ENCODE measurements around the gene PDLIM4. TPM values are rescaled to one million over a fixed set of nuclear protein-coding genes. Genes with fewer than 3 reads are reported as not detected.

PDLIM4 gene, protein sequence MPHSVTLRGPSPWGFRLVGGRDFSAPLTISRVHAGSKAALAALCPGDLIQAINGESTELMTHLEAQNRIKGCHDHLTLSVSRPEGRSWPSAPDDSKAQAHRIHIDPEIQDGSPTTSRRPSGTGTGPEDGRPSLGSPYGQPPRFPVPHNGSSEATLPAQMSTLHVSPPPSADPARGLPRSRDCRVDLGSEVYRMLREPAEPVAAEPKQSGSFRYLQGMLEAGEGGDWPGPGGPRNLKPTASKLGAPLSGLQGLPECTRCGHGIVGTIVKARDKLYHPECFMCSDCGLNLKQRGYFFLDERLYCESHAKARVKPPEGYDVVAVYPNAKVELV
- 10 to 100 TPM; 13.7 to 59.9 TPM for total RNA-seq

DNA sequence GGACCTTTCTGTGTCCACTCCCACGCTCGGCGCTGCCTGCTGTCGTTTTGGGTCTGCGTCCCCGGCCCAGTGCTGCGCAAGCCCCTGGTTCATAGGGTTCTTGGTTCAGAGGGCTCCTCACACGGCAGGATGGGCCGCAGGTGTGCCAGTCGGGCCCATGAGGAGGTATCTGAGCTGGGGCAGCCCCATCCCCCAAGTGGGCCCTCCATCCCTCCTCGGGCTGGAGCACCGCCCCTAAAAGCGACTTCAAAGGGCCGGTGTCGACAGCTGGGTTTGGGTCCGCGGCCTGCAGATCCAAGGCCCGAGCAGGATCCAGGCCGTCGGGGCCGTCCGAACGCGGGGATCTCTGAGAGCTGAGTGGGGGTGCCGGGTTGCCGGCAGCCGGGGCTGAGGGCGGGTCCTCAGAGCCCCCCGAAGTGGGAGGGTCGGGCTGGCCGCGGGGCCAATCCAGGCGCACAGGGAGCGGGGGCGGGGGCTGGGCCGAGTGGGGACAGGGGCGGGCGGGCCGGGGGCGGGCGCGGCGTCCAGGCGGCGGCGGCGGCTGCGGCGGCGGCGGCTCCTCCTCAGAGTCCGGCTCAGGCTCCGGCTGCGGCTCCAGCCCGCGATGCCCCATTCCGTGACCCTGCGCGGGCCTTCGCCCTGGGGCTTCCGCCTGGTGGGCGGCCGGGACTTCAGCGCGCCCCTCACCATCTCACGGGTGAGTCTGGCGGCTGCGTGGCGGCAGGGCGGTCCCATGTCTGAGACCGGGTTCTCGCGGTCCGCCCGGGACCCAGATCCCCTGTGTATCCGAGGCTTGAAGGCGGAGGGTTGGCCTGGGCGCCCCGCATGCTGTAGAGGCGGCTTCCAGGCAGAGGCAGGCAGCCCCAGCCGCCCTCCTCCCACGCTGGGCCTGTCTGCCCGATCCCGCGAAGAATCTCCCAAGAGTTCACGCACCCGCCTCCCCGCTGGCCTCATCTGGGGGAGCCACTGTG lies at the start of gene PDLIM4:
Gene PDLIM4 (plus strand): TSS at position 566 of the 971 bp plus-strand sequence. CDS start 39 bp downstream, at position 605.

DNA sequence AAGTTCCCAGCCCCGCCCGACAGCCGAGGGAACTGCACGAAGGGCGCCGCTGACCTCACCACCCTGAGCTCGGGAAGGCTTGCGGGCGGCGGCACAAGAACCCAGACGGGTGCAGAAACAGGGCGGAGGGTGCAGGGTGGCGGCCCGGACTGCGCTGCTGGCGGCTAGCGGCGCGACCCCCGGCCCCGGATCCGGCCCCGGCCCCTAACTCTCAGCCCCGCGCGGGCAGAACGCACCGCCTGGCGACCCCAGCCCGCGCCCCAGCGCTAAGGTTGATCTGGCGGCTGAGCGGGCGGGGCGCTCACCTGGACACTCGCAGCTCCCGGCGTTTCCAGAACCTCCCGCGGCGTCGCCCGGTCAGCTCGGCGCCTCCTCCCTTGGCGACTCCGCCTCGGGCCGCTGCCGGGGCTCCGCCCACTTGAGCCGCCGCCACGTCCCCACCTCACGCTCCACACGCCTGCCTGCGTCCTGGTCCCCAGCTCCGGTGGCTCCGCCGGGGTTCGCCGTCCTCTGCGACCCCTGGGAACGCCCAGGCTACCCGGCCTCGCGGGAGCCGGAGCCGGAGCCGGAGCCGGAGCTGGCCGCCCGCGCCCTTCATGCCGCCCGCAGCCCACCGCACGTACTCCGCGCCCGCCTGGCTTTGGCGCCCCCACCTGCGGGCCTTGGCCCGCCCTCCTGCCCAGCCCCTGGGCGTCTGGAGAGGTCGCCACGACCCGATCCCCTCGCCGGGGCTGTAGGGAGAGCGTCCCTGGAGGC lies 29.8 kb upstream of the PDLIM4 start, which contains the start of gene P4HA2:
Gene P4HA2 (minus strand): TSS at position 369 of the 756 bp plus-strand sequence. CDS start 9,227 bp downstream, outside the sequence.

DNA sequence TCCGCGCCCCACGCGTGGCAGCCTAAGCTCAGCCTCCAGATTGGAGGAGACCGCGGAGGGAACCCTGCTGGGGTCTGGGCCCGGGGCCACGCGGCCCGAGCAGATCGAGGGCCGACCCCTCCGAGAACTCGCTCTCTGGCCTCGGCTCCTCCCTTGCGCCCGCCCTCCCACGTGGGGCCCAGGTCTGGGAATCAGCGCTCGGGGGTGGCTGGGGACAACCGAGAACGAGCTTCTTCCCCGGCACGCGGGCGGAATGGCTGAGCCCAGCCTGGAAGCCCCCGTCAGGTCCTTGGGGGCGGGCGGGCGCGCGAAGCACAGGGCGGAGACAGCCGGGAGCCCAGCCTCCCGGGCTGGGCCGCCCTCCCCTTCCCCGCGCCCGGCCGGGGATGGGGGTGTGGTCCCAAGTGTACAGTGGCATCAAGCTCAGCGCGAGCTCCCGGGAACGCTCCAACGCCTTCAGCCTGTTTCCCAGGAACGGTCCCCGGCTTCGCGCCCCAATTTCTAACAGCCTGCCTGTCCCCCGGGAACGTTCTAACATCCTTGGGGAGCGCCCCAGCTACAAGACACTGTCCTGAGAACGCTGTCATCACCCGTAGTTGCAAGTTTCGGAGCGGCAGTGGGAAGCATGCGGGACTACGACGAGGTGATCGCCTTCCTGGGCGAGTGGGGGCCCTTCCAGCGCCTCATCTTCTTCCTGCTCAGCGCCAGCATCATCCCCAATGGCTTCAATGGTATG lies 36.7 kb downstream of the PDLIM4 start, which contains the start of gene SLC22A4:
Gene SLC22A4 (plus strand): TSS at position 403 of the 736 bp plus-strand sequence. CDS start 223 bp downstream, at position 626.

Other genes with a start within 250 kb of the PDLIM4 start
- gene ACSL6, start 246.0 kb upstream of the PDLIM4 start, total RNA-seq, result 1 to 10 TPM in 1 of 2 donors, under 1 TPM in 1; under 0.01 to 1.0 TPM
- not detected for gene IL3, start 197.0 kb upstream of the PDLIM4 start, total RNA-seq
- not detected for gene CSF2, start 183.9 kb upstream of the PDLIM4 start, total RNA-seq
- gene P4HA2, start 29.8 kb upstream of the PDLIM4 start, total RNA-seq, result 10 to 100 TPM; 36.5 to 36.6 TPM
- gene SLC22A4, start 36.7 kb downstream of the PDLIM4 start, total RNA-seq, result under 1 TPM; 0.67 to 0.69 TPM
- gene SLC22A5, start 112.0 kb downstream of the PDLIM4 start, total RNA-seq, result 1 to 10 TPM; 3.3 to 5.2 TPM
- 10 to 100 TPM; 13.8 to 20.6 TPM for gene IRF1, start 233.1 kb downstream of the PDLIM4 start, total RNA-seq